ENCODE data around the gene MYH16.

The MYH16 gene

GRCh38 chr7:99290980-99291607 is 18.5 kb downstream of the MYH16 start:
- TF ChIP-seq FOXP2 (optimal IDR thresholded peaks at IDR 0.05; ENCODE audit: borderline replicate concordance, extremely low read depth, extremely low read length, insufficient read depth) (no peak), SIN3A (IDR thresholded peaks at IDR 0.05; ENCODE audit: borderline replicate concordance, insufficient read depth, low read length) (no peak), POLR2AphosphoS5 (IDR thresholded peaks at IDR 0.05; ENCODE audit: low read depth, low read length) (no peak), REST (IDR thresholded peaks at IDR 0.05; ENCODE audit: insufficient read depth in 1 of 2, low read depth in 2 of 2, low read length in 2 of 2) (no peak), TAF1 (IDR thresholded peaks at IDR 0.05; ENCODE audit: borderline replicate concordance, insufficient read depth, low read length) (no peak)

GRCh38 chr7:99292127-99292526 is 19.5 kb downstream of the MYH16 start:
- no peak for TF ChIP-seq REST (IDR thresholded peaks at IDR 0.05; ENCODE audit: insufficient read depth in 1 of 2, low read depth in 2 of 2, low read length in 2 of 2)
- TF ChIP-seq TAF1 (IDR thresholded peaks at IDR 0.05; ENCODE audit: borderline replicate concordance, insufficient read depth, low read length): no peak
- TF ChIP-seq FOXP2 (optimal IDR thresholded peaks at IDR 0.05; ENCODE audit: borderline replicate concordance, extremely low read depth, extremely low read length, insufficient read depth): no peak
- no peak for TF ChIP-seq SIN3A (IDR thresholded peaks at IDR 0.05; ENCODE audit: borderline replicate concordance, insufficient read depth, low read length)
- TF ChIP-seq POLR2AphosphoS5 (IDR thresholded peaks at IDR 0.05; ENCODE audit: low read depth, low read length): no peak

GRCh38 chr7:99293167-99293566 is 20.5 kb downstream of the MYH16 start:
- no peak for TF ChIP-seq FOXP2 (optimal IDR thresholded peaks at IDR 0.05; ENCODE audit: borderline replicate concordance, extremely low read depth, extremely low read length, insufficient read depth)
- no peak for TF ChIP-seq POLR2AphosphoS5 (IDR thresholded peaks at IDR 0.05; ENCODE audit: low read depth, low read length)

- TF ChIP-seq REST (IDR thresholded peaks at IDR 0.05; ENCODE audit: insufficient read depth in 1 of 2, low read depth in 2 of 2, low read length in 2 of 2) (no peak), FOXP2 (optimal IDR thresholded peaks at IDR 0.05; ENCODE audit: borderline replicate concordance, extremely low read depth, extremely low read length, insufficient read depth) (no peak), SIN3A (IDR thresholded peaks at IDR 0.05; ENCODE audit: borderline replicate concordance, insufficient read depth, low read length) (no peak), POLR2AphosphoS5 (IDR thresholded peaks at IDR 0.05; ENCODE audit: low read depth, low read length) (no peak), TAF1 (IDR thresholded peaks at IDR 0.05; ENCODE audit: borderline replicate concordance, insufficient read depth, low read length) (no peak)
Observed at GRCh38 chr7:99293650-99294049, 21.0 kb downstream of the MYH16 start.

- TF ChIP-seq SIN3A (IDR thresholded peaks at IDR 0.05; ENCODE audit: borderline replicate concordance, insufficient read depth, low read length) (no peak), FOXP2 (optimal IDR thresholded peaks at IDR 0.05; ENCODE audit: borderline replicate concordance, extremely low read depth, extremely low read length, insufficient read depth) (no peak), TAF1 (IDR thresholded peaks at IDR 0.05; ENCODE audit: borderline replicate concordance, insufficient read depth, low read length) (no peak), REST (IDR thresholded peaks at IDR 0.05; ENCODE audit: insufficient read depth in 1 of 2, low read depth in 2 of 2, low read length in 2 of 2) (no peak), POLR2AphosphoS5 (IDR thresholded peaks at IDR 0.05; ENCODE audit: low read depth, low read length) (no peak)
Observed at GRCh38 chr7:99296471-99296870, 23.8 kb downstream of the MYH16 start.
